ENCODE results near the gene GALT.

GALT gene

GRCh38 chr9:34669809-34670562, 23.5 kb downstream of the GALT start:
- no peak overlapping the region for H3K4me3 ChIP-seq (ENCODE audit: low read depth, low read length)
- no peak for DNase-seq (ENCODE audit: low read depth)
- TF ChIP-seq, protein P1, sequence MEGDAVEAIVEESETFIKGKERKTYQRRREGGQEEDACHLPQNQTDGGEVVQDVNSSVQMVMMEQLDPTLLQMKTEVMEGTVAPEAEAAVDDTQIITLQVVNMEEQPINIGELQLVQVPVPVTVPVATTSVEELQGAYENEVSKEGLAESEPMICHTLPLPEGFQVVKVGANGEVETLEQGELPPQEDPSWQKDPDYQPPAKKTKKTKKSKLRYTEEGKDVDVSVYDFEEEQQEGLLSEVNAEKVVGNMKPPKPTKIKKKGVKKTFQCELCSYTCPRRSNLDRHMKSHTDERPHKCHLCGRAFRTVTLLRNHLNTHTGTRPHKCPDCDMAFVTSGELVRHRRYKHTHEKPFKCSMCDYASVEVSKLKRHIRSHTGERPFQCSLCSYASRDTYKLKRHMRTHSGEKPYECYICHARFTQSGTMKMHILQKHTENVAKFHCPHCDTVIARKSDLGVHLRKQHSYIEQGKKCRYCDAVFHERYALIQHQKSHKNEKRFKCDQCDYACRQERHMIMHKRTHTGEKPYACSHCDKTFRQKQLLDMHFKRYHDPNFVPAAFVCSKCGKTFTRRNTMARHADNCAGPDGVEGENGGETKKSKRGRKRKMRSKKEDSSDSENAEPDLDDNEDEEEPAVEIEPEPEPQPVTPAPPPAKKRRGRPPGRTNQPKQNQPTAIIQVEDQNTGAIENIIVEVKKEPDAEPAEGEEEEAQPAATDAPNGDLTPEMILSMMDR (IDR thresholded peaks at IDR 0.05; ENCODE audit: insufficient read depth, low read depth, low read length, missing control alignments), result no peak

- DNase-seq (ENCODE audit: low read depth), result no peak
- TF ChIP-seq, protein P1 (IDR thresholded peaks at IDR 0.05; ENCODE audit: insufficient read depth, low read depth, low read length, missing control alignments), result no peak
- no peak overlapping the region for H3K4me3 ChIP-seq (ENCODE audit: low read depth, low read length)
Measured at GRCh38 chr9:34671307-34671706, 24.8 kb downstream of the GALT start.

DNA sequence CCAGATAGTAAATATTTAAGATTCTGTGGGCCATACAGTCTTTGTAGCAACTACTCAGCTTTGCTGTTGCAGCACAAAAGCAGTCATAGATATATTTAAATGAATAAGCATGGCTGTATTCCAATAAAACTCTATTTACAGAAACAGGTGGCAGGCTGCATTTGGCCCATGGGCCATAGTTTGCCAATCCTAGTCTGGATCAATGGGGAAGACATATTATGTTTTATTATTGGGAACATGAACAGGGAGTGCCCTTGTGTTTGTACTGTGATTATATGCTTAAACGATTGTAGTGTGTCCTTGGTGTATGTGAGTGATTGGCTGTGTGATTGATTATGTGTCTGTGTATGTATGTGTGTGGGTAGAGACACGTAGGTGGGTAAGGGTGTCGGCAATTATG, 28.0 kb downstream of the GALT start:
- no peak for DNase-seq (ENCODE audit: low read depth)
- TF ChIP-seq, protein P1 (IDR thresholded peaks at IDR 0.05; ENCODE audit: insufficient read depth, low read depth, low read length, missing control alignments), result no peak
- no peak overlapping the region for H3K4me3 ChIP-seq (ENCODE audit: low read depth, low read length)

DNA sequence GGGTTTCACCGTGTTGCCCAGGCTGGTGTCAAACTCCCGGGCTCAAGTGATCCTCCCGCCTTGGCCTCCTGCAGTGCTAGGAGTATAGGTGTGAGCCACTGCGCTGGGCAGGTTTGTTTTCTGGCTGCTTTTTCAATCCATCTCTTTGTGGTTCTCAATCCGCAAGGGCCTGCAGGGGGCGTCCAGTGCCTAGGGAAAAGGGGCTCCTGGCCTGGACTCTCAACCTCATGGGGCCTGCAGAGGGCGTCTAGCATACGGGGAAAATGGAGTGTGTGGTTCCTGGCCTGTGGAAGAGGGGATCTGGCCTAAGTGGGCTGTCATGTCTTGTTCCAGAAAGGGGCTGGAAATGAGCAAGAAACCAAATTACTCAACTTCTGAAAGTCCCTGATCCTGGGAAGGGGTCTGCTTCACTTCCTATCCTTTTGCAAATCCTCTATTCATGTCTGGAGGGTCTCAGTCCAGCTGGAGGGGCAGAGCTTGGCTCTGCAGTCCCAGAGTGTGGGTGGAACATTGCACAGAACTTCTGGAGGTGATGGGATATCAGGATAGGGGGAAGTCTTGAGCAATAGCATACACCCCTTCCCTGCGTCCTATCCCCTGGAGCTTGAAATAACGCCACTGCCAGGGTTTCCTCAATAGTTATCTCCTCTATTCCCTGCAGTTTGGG, 28.7 kb downstream of the GALT start:
- peak; percentile 78 for DNase-seq (ENCODE audit: low read depth)
- H3K4me3 ChIP-seq (ENCODE audit: low read depth, low read length), result no peak overlapping the region
- TF ChIP-seq, protein P1 (IDR thresholded peaks at IDR 0.05; ENCODE audit: insufficient read depth, low read depth, low read length, missing control alignments), result peak; percentile 87

- H3K4me3 ChIP-seq (ENCODE audit: low read depth, low read length), result no peak overlapping the region
- TF ChIP-seq, protein P1 (IDR thresholded peaks at IDR 0.05; ENCODE audit: insufficient read depth, low read depth, low read length, missing control alignments), result no peak
- no peak for DNase-seq (ENCODE audit: low read depth)
Measured at GRCh38 chr9:34675869-34676268, 29.4 kb downstream of the GALT start.

- H3K4me3 ChIP-seq (ENCODE audit: low read depth, low read length), result no peak overlapping the region
- DNase-seq (ENCODE audit: low read depth), result peak; percentile 31
- TF ChIP-seq, protein P1 (IDR thresholded peaks at IDR 0.05; ENCODE audit: insufficient read depth, low read depth, low read length, missing control alignments), result no peak
Measured at GRCh38 chr9:34684145-34684544, 37.7 kb downstream of the GALT start.
